IMR-90 (cell line): ENCODE results near the gene MUC5B. TPM values are rescaled to one million over a fixed set of nuclear protein-coding genes. Genes with fewer than 3 reads are reported as not detected.

ENCODE experiments used
- ATAC-seq: fragments of 200-7000 bp; cut with Tn5 transposase; 2 replicates; pipeline ENCODE4 v1.9.1; 2020; ENCODE audit warnings: low read depth, mild to moderate bottlenecking, moderate library complexity
- BruUV-seq: library from RNA; stranded (reverse); fragments of 400-500 nt; replicated peaks from 2 replicates; lab custom pipeline; 2021; lab: Mats Ljungman, UMichigan
- CTCF ChIA-PET: fragments of 300-600 bp; formaldehyde crosslinking; extraction: SDS; loops from one replicate; lab custom pipeline; 2021; ENCODE audit warnings: antibody characterized with exemption; lab: Yijun Ruan, JAX
- POLR2A ChIA-PET: fragments of 300-600 bp; sonication (Branson Sonifier 250); formaldehyde crosslinking; loops from one replicate; lab custom pipeline; 2022; ENCODE audit warnings: antibody characterized with exemption; ENCODE audit not compliant: unreplicated experiment; lab: Charles Lee
- DNase-seq: peaks from one replicate; pipeline ENCODE4 v3.0.0; 2013
- H2AFZ ChIP-seq: replicated peaks from 2 replicates; pipeline ENCODE3; 2013; ENCODE audit warnings: low read length, mild to moderate bottlenecking; ENCODE audit not compliant: poor library complexity
- H2AK5ac ChIP-seq: 2 replicates; pipeline ENCODE4 v1.6.1; 2013; ENCODE audit warnings: low read depth, low read length, inconsistent platforms
- H2AK9ac ChIP-seq: replicated peaks from 2 replicates; pipeline ENCODE3; 2013; ENCODE audit warnings: mild to moderate bottlenecking, low read depth, low read length, moderate library complexity; ENCODE audit not compliant: poor library complexity
- H2BK120ac ChIP-seq: 2 replicates; pipeline ENCODE4 v1.6.1; 2013; ENCODE audit warnings: low read depth, low read length, inconsistent platforms
- H2BK15ac ChIP-seq: 3 replicates; pipeline ENCODE4 v1.6.1; 2013; ENCODE audit warnings: low read depth, low read length, inconsistent platforms
- H2BK20ac ChIP-seq: 2 replicates; pipeline ENCODE4 v1.6.1; 2013; ENCODE audit warnings: low read depth, mild to moderate bottlenecking, inconsistent platforms, low read length, moderate library complexity
- H2BK5ac ChIP-seq: 2 replicates; pipeline ENCODE4 v1.6.1; 2013; ENCODE audit warnings: mild to moderate bottlenecking, low read depth, low read length, inconsistent platforms; ENCODE audit not compliant: poor library complexity, severe bottlenecking
- H3K14ac ChIP-seq: replicated peaks from 2 replicates; pipeline ENCODE4 v1.6.1; 2013; ENCODE audit warnings: low read depth, low read length, inconsistent platforms
- H3K18ac ChIP-seq: 2 replicates; pipeline ENCODE4 v1.6.1; 2013; ENCODE audit warnings: low read depth, low read length, control low read depth
- H3K23ac ChIP-seq: 2 replicates; pipeline ENCODE4 v1.6.1; 2013; ENCODE audit warnings: low read depth, low read length, inconsistent platforms
- H3K27ac ChIP-seq: 2 replicates; pipeline ENCODE4 v1.5.1; 2013; ENCODE audit warnings: mild to moderate bottlenecking, control low read depth, low read length; ENCODE audit not compliant: insufficient read depth
- H3K27me3 ChIP-seq: 2 replicates; pipeline ENCODE4 v1.6.1; 2013; ENCODE audit warnings: low read length; ENCODE audit not compliant: control insufficient read depth, insufficient read depth
- H3K36me3 ChIP-seq: 2 replicates; pipeline ENCODE4 v1.6.1; 2013; ENCODE audit warnings: low read length, mixed read lengths; ENCODE audit not compliant: control insufficient read depth, insufficient read depth
- H3K4ac ChIP-seq: 2 replicates; pipeline ENCODE4 v1.6.1; 2013; ENCODE audit warnings: low read depth, low read length, inconsistent platforms
- H3K4me1 ChIP-seq: 2 replicates; pipeline ENCODE4 v1.6.1; 2013; ENCODE audit warnings: low read length, mixed read lengths; ENCODE audit not compliant: control insufficient read depth, insufficient read depth
- H3K4me2 ChIP-seq: 2 replicates; pipeline ENCODE4 v1.6.1; 2013; ENCODE audit warnings: low read depth, mild to moderate bottlenecking, control low read depth, low read length, moderate library complexity
- H3K4me3 ChIP-seq: 2 replicates; pipeline ENCODE4 v1.5.1; 2013; ENCODE audit warnings: low read depth, mild to moderate bottlenecking, control low read depth, low read length, moderate library complexity; ENCODE audit not compliant: insufficient read depth
- H3K56ac ChIP-seq: 2 replicates; pipeline ENCODE4 v1.6.1; 2013; ENCODE audit warnings: low read length, inconsistent platforms; ENCODE audit not compliant: insufficient read depth; ENCODE audit errors: extremely low read depth
- H3K79me1 ChIP-seq, 2 experiments: 2 replicates each; pipeline ENCODE4 v1.6.1; 2013; ENCODE audit warnings: low read length in 2 of 2, inconsistent platforms in 1 of 2, low read depth in 1 of 2
- H3K9ac ChIP-seq: 2 replicates; pipeline ENCODE4 v1.6.1; 2013; ENCODE audit warnings: low read depth, low read length, control low read depth
- H3K9me1 ChIP-seq: 2 replicates; pipeline ENCODE4 v1.6.1; 2013; ENCODE audit warnings: low read length, inconsistent platforms; ENCODE audit not compliant: insufficient read depth
- H3K9me3 ChIP-seq: 2 replicates; pipeline ENCODE4 v1.6.1; 2013; ENCODE audit warnings: low read length; ENCODE audit not compliant: control insufficient read depth, insufficient read depth
- H4K20me1 ChIP-seq: 2 replicates; pipeline ENCODE4 v1.6.1; 2013; ENCODE audit warnings: low read length, inconsistent platforms; ENCODE audit not compliant: insufficient read depth
- H4K5ac ChIP-seq: 2 replicates; pipeline ENCODE4 v1.6.1; 2013; ENCODE audit warnings: mild to moderate bottlenecking, low read depth, low read length, control low read depth
- H4K8ac ChIP-seq, 2 experiments: 2 replicates each; pipeline ENCODE4 v1.6.1; 2013; ENCODE audit warnings: low read depth in 2 of 2, low read length in 2 of 2, control low read depth in 1 of 2, inconsistent platforms in 1 of 2
- H4K91ac ChIP-seq: 2 replicates; pipeline ENCODE4 v1.6.1; 2013; ENCODE audit warnings: low read depth, low read length, inconsistent platforms; ENCODE audit not compliant: insufficient read depth
- MAFK ChIP-seq: IDR thresholded peaks from 2 replicates; pipeline ENCODE4 v1.6.1; 2012; ENCODE audit warnings: low read depth, low read length, improper control_type of control experiment
- NFE2L2 ChIP-seq: fragments of 150-350 bp; IDR thresholded peaks from 2 replicates; pipeline ENCODE4 v1.6.1; 2016; ENCODE audit warnings: low read depth, mild to moderate bottlenecking, low read length
- POLR2A ChIP-seq: IDR thresholded peaks from 2 replicates; pipeline ENCODE4 v1.6.1; 2012; ENCODE audit warnings: mild to moderate bottlenecking, low read depth, low read length
- RAD21 ChIP-seq: IDR thresholded peaks from 2 replicates; pipeline ENCODE4 v1.6.1; 2012; ENCODE audit warnings: low read length, improper control_type of control experiment
- RCOR1 ChIP-seq: IDR thresholded peaks from 2 replicates; pipeline ENCODE4 v1.6.1; 2012; ENCODE audit warnings: mild to moderate bottlenecking, low read length, improper control_type of control experiment; ENCODE audit not compliant: insufficient replicate concordance
- RFX5 ChIP-seq: IDR thresholded peaks from 2 replicates; pipeline ENCODE4 v1.8.0; 2012; ENCODE audit warnings: low read depth, mild to moderate bottlenecking, low read length, moderate library complexity
- SMC3 ChIP-seq: fragments of 150-350 bp; IDR thresholded peaks from 2 replicates; pipeline ENCODE4 v1.6.1; 2016; ENCODE audit warnings: low read depth, mild to moderate bottlenecking, antibody characterized with exemption, low read length, moderate library complexity
- WGBS, 2 experiments: methylation state at CpG; one replicate each; pipeline versions ENCODE4 v1.1.5 to v1.1.7; 2013; ENCODE audit warnings: missing lambda C conversion rate in 2 of 2; ENCODE audit not compliant: insufficient read length in 1 of 2; ENCODE audit errors: extremely low coverage in 2 of 2; 5-methylcytosine and 5-hydroxymethylcytosine counted together
- dilution Hi-C: fragments of 300-500 bp; cut with HindIII; formaldehyde crosslinking; loops from one replicate; pipeline ENCODE4 v1.14.3; 2018; ENCODE audit warnings: low sequenced_read_pairs; ENCODE audit not compliant: unreplicated experiment
- in situ Hi-C: fragments of 300-500 bp; cut with MboI; formaldehyde crosslinking; loops from 3 replicates; pipeline ENCODE4 v1.14.3; 2019; ENCODE audit warnings: low sequenced_read_pairs, inconsistent platforms, mixed read lengths
- intact Hi-C: fragments of 100-400 bp; cut with micrococcal nuclease; formaldehyde crosslinking; loops from 2 replicates; pipeline ENCODE4 v1.10.0; 2022
- polyA plus RNA-seq, 3 experiments: library from polyadenylated mRNA; depleted of rRNA; stranded (reverse); fragments of >200 nt; gene quantifications; 2 replicates each; pipeline ENCODE4 v1.2.3, GENCODE V29; 2012; ENCODE audit warnings: low replicate concordance in 1 of 3
- total RNA-seq: library from RNA; depleted of rRNA; stranded (reverse); fragments of >200 nt; gene quantifications from 2 replicates; pipeline ENCODE4 v1.2.3, GENCODE V29; 2012
- TF ChIP-seq, protein P1 (sequence below): fragments of 150-350 bp; IDR thresholded peaks from 2 replicates; pipeline ENCODE4 v1.6.1; 2016; ENCODE audit warnings: low read depth, mild to moderate bottlenecking, low read length, moderate library complexity, borderline replicate concordance

MUC5B gene
- total and polyA plus RNA-seq, 2 of the 4 experiments (the other 2 are of a cell fraction) = not detected

- no peak overlapping the region for H2AK9ac ChIP-seq
- TF ChIP-seq MAFK (no peak), SMC3 (no peak), RCOR1 (no peak), POLR2A (no peak), RFX5 (no peak), RAD21 (no peak), NFE2L2 (no peak)
- TF ChIP-seq, protein P1, sequence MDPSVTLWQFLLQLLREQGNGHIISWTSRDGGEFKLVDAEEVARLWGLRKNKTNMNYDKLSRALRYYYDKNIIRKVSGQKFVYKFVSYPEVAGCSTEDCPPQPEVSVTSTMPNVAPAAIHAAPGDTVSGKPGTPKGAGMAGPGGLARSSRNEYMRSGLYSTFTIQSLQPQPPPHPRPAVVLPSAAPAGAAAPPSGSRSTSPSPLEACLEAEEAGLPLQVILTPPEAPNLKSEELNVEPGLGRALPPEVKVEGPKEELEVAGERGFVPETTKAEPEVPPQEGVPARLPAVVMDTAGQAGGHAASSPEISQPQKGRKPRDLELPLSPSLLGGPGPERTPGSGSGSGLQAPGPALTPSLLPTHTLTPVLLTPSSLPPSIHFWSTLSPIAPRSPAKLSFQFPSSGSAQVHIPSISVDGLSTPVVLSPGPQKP = no peak
- no peak overlapping the region for H4K8ac ChIP-seq
- no peak overlapping the region for H3K14ac ChIP-seq
- no peaks in the 10 kb centered on the region for H3K36me3 ChIP-seq
- ATAC-seq (no peak), DNase-seq (no peak)
- WGBS, 2 experiments = 75% methylated on average over 7 of the region's 27 CpGs; no CpG with 5 or more reads in 1 of the 2 experiments
- H3K27me3 ChIP-seq = peaks cover 10% of the 10 kb centered on the region; the same call in 1 of the 2 replicates
- H2AK5ac ChIP-seq = no peak overlapping the region
- H3K23ac ChIP-seq = no peak overlapping the region
- BruUV-seq = no TSS peak
- H2BK15ac ChIP-seq = no peak overlapping the region
- in situ Hi-C loops (no loop called here), intact Hi-C loops (no loop called here), dilution Hi-C loops (no loop called here)
- H2BK120ac ChIP-seq = no peak overlapping the region
- H3K9me1 ChIP-seq = no peaks in the 10 kb centered on the region
- H4K20me1 ChIP-seq = no peaks in the 10 kb centered on the region; the same call in 1 of the 2 replicates
- no peak overlapping the region for H3K4me2 ChIP-seq
- no peak overlapping the region for H2BK20ac ChIP-seq
- ChIA-PET POLR2A (no interaction called here), CTCF (no interaction called here)
- H3K27ac ChIP-seq = no peak overlapping the region
- H2BK5ac ChIP-seq = no peak overlapping the region
- no peak overlapping the region for H4K5ac ChIP-seq
- H3K4ac ChIP-seq = no peak overlapping the region
- H3K9ac ChIP-seq = no peak overlapping the region
- no peaks in the 10 kb centered on the region for H3K4me1 ChIP-seq
- H3K79me1 ChIP-seq = no peaks in the 10 kb centered on the region
- no peak overlapping the region for H3K18ac ChIP-seq
- H3K9me3 ChIP-seq = peaks cover 4% of the 10 kb centered on the region; the same call in 1 of the 2 replicates
- H3K56ac ChIP-seq = no peak overlapping the region
- no peak overlapping the region for H4K91ac ChIP-seq
- H2AFZ ChIP-seq = no peak overlapping the region
- no peak overlapping the region for H3K4me3 ChIP-seq
These were observed 23.6 kb upstream of the MUC5B start for GRCh38 chr11:1199241-1199750.
